SK-N-MC (cell line): ENCODE data around the gene ESR1.
A peak's percentile ranks its signal among the peaks of the same experiment; 100 is the strongest.
"Not testable (repeated sequence)": the region's sequence is repeated elsewhere in the genome, so short reads cannot be mapped to it uniquely, and the experiment has no call there.

Experiments
- DNase-seq: peaks from one replicate; pipeline ENCODE4 v3.0.0-alpha.2; 2011; ENCODE audit warnings: low read depth, low spot score
- H3K27ac ChIP-seq: fragments of 200-600 bp; sonication (generic); 2 replicates; pipeline ENCODE4 v1.5.1; 2016; ENCODE audit warnings: mixed run types
- H3K36me3 ChIP-seq: fragments of 200-600 bp; sonication (generic); 2 replicates; pipeline ENCODE4 v1.6.1; 2017; ENCODE audit warnings: antibody characterized with exemption, low read length, mixed read lengths; ENCODE audit not compliant: insufficient read depth
- H3K4me3 ChIP-seq: fragments of 200-600 bp; sonication (generic); 2 replicates; pipeline ENCODE4 v1.5.1; 2016
- H3K9ac ChIP-seq: fragments of 200-600 bp; sonication (generic); 2 replicates; pipeline ENCODE4 v1.8.0; 2017; ENCODE audit warnings: mixed run types, mixed read lengths; ENCODE audit not compliant: insufficient read length
- H3K9me3 ChIP-seq: fragments of 200-600 bp; sonication (generic); 2 replicates; pipeline ENCODE4 v1.6.1; 2017; ENCODE audit warnings: low read depth, mild to moderate bottlenecking, antibody characterized with exemption, low read length, moderate library complexity, mixed read lengths
- EZH2 ChIP-seq: fragments of 200-600 bp; sonication (generic); IDR thresholded peaks from one replicate; pipeline ENCODE4 v1.6.1; 2017; ENCODE audit warnings: antibody characterized with exemption
- FOXP2 ChIP-seq: optimal IDR thresholded peaks from 2 replicates; pipeline ENCODE3; 2011; ENCODE audit warnings: mild to moderate bottlenecking, moderate library complexity; ENCODE audit not compliant: insufficient read depth; ENCODE audit errors: extremely low read length, control extremely low read depth
- POLR2AphosphoS5 ChIP-seq: IDR thresholded peaks from 2 replicates; pipeline ENCODE4 v1.6.1; 2012; ENCODE audit warnings: mild to moderate bottlenecking, low read depth, low read length, borderline replicate concordance

The ESR1 gene

DNA sequence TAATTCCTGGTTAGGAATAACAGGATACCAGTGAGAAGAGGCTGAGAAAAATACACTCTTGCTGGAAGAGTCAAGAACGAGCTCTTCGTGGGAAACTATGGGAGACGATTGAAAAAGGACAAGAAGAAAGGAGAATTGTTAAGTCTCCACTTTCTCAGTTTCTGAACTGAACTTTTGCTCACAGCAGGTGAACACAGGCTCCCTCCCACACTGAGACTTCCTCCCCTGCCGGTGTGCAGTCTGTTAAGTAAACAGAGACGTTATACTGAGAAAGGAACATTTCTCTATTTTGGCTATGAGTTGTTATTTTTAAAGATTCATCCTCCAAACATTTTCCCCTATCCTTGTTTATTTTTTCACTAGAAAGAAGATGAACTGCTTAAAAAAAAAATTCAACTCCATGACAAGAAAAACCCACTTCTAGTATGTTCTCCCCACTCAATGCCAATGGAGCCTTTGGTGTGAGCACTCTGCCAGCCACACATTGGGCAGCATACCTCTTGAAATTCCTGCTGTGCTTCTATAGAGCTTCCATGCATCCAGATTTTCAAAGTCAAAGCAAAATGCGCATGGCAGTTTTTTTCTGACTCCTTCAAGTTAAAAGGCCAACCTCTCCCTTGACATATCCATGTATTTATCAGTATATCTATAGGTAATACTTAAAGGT is 250.5 kb downstream of the ESR1 start:
- TF ChIP-seq FOXP2 (no peak), POLR2AphosphoS5 (no peak), EZH2 (no peak)
- no peak overlapping the region for H3K4me3 ChIP-seq
- no peak overlapping the region for H3K27ac ChIP-seq
- no peaks in the 10 kb centered on the region for H3K36me3 ChIP-seq
- H3K9me3 ChIP-seq: no peaks in the 10 kb centered on the region
- no peak overlapping the region for H3K9ac ChIP-seq
- DNase-seq: no peak

DNA sequence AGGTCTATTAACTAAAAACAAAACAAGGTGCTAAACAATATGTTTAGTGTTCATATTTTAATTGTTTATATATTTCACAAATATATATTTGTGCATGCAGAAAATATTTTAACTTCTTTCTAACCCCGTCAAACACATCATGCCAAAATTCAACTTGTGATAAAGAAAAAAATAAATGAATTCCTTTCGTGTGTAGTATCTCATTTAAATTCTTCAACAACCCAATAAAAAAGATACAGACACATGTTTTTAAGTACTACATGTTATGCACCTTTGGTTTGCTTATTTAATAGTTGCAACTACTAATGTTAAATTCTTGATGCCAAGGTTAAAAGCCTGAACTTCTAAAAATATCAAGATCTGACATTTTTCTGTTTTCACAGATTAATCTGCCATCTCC is 252.4 kb downstream of the ESR1 start:
- H3K36me3 ChIP-seq: no peaks in the 10 kb centered on the region
- H3K9me3 ChIP-seq: no peaks in the 10 kb centered on the region
- no peak for TF ChIP-seq EZH2
- no peak for TF ChIP-seq POLR2AphosphoS5
- TF ChIP-seq FOXP2: no peak

DNA sequence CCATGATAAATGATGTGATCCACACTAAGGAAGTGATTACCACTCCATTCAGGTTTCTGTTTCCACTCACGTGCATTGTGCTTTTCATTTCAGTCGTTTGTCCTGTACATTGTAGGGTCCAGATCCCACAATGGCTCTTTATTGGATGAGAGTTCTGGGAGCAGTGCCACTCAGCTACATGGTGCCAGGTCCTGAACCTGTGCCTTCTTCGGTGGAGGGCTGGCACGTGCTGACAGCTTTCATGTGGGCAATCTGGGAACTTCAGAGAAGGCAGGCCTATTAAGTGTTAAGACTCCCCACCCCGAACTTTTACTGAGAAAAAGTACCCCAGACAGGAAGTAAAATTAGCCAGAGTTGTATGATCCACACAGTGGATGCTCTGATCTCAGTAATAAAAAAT is 255.0 kb downstream of the ESR1 start:
- TF ChIP-seq POLR2AphosphoS5: no peak
- TF ChIP-seq EZH2: no peak
- TF ChIP-seq FOXP2: no peak
- DNase-seq: no peak
- Histone ChIP-seq H3K36me3 (no peaks in the 10 kb centered on the region), H3K4me3 (no peak overlapping the region), H3K27ac (no peak overlapping the region), H3K9ac (no peak overlapping the region), H3K9me3 (no peaks in the 10 kb centered on the region)

More for the DNA sequence above, 252.4 kb downstream of the ESR1 start:
- DNase-seq: no peak
- no peak overlapping the region for H3K9ac ChIP-seq
- no peak overlapping the region for H3K27ac ChIP-seq
- H3K4me3 ChIP-seq: no peak overlapping the region

DNA sequence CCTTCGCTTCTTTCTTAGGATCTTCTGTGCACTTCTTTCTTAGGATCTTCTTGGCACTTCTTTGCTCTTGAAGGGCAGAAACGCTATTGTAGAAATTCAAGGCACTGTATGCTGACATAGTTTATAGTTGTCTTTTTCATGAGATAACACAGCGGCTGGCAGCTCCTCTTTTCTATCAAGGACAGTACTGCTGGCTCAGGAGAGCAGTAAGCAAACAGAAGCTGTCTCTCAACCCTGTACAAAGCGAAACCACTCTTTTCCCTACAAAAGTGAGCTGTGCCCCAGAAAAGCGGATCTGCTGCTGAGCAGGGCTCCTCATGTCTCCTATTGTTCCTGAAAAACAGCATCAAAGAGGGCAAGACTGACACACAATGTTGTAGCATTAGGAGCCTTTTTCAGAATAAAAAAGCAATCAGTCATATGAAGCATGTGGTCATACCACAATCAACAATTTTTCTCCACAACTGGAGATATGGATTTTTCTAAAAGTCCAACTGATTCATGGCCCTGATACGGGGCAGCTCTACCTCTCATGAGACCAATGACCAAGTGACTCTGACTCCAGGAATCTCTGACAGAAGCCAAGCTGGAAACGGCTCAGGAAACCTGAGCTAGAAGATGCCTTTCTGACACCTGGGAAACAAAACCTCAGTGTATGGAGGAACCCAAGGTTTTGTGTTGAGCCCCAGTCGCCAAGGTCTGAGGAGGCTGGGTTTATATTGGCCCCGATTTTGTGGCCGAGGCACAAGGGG is 255.9 kb downstream of the ESR1 start:
- no peaks in the 10 kb centered on the region for H3K36me3 ChIP-seq
- H3K9ac ChIP-seq: no peak overlapping the region
- DNase-seq: no peak
- TF ChIP-seq POLR2AphosphoS5 (no peak), EZH2 (no peak), FOXP2 (no peak)
- no peaks in the 10 kb centered on the region for H3K9me3 ChIP-seq
- no peak overlapping the region for H3K27ac ChIP-seq
- no peak overlapping the region for H3K4me3 ChIP-seq

DNA sequence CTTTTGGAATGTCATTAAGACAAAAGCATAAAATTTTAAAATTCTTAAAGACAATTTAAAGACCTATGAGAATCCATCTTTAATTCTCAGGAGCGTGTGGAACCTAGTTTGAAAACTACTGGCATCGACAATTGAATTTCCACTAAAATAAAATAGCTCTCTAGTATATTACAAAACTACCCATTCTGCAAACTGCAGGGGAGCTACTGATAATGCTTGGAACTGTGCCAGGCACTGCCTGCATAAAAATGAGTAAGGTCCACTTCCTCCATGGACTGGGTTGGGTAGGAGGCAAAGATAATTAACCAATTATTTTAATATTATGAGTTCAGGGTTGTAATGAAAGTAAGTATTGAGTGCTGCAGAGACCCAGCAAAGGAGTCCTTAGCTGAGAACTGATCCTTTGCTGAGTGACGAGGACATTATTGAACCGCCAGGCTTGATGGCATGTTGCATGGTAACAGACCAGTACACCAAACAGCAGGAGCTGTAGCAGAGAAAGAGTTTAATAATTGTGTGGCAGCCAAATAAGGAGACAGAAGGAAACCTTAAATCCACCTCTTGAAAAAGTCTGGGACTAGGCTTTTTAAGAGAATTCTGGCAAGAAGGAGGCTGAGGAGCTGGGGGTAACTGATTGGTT is 261.3 kb downstream of the ESR1 start:
- peak; percentile 14 for DNase-seq
- no peak for TF ChIP-seq FOXP2
- TF ChIP-seq POLR2AphosphoS5: no peak
- TF ChIP-seq EZH2: no peak
- no peaks in the 10 kb centered on the region for H3K9me3 ChIP-seq
- no peak overlapping the region for H3K9ac ChIP-seq
- no peak overlapping the region for H3K27ac ChIP-seq
- no peak overlapping the region for H3K4me3 ChIP-seq
- H3K36me3 ChIP-seq: no peaks in the 10 kb centered on the region

DNA sequence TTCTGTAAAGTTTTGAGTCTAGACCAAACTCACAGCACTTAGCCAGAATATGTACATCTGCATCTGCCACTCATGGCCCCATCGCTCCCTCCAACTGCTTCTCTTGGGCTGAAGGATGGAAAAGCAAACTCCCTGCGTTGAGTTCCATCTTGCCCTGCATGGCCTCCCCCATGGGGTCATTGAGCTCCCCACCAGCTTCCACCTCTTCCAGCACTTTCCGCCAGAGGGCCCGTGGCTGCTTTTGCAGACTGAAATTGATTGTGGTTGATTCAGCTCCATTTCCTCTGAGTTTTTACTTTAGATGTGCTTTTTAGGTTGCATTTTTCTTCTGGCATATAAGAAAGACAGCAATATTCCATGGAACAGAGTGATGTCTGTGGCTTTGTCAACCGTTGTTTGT is 263.1 kb downstream of the ESR1 start:
- no peak overlapping the region for H3K27ac ChIP-seq

DNA sequence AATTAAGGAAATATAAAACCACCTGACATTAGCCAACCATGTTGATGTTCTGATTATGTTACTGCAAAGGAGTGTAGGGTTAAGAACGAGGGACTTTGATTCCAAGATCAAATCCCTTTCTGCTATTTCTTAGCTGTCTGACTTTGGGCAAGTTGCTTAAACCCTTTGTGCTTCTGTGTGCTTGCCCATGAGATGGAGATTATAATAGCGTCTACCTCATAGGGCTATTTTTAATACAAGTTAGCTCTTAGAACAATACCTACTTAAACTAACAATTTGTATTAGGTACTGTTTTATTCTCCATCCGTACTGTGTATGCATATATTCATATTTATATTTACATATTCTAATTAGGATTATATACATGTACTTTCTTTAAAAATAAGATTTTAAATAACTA is 263.8 kb downstream of the ESR1 start:
- H3K9me3 ChIP-seq: no peaks in the 10 kb centered on the region

More for the DNA sequence above, 263.1 kb downstream of the ESR1 start:
- TF ChIP-seq FOXP2 (no peak), POLR2AphosphoS5 (no peak), EZH2 (no peak)
- no peak overlapping the region for H3K4me3 ChIP-seq
- DNase-seq: no peak
- H3K9ac ChIP-seq: no peak overlapping the region
- H3K9me3 ChIP-seq: no peaks in the 10 kb centered on the region
- no peaks in the 10 kb centered on the region for H3K36me3 ChIP-seq

DNA sequence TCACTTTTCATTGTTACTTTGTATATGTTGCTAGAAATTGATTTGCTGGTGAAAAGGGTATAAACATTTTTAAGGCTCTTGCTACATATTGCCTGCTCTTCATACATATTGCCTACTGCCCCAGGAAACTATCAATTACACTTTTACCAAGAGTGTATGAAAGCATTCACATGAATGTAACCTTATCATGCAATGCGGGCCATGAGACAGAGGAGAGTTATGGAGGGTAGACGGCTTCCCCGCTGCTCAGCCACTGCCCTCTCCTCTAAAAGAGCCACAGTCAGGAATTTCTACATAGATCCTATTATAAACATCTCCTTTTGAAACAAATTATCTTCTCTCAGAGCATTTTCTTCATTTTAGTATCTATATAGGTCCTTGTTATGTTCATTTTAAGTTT is 264.4 kb downstream of the ESR1 start:
- no peak overlapping the region for H3K9ac ChIP-seq
- DNase-seq: no peak
- no peaks in the 10 kb centered on the region for H3K9me3 ChIP-seq
- no peak overlapping the region for H3K4me3 ChIP-seq
- no peak overlapping the region for H3K27ac ChIP-seq
- TF ChIP-seq POLR2AphosphoS5: no peak
- TF ChIP-seq FOXP2: no peak
- no peak for TF ChIP-seq EZH2
- H3K36me3 ChIP-seq: no peaks in the 10 kb centered on the region

More for the DNA sequence above, 263.8 kb downstream of the ESR1 start:
- no peak for DNase-seq
- Histone ChIP-seq H3K9ac (no peak overlapping the region), H3K36me3 (no peaks in the 10 kb centered on the region), H3K4me3 (no peak overlapping the region), H3K27ac (no peak overlapping the region)
- TF ChIP-seq POLR2AphosphoS5: no peak
- TF ChIP-seq FOXP2: no peak
- no peak for TF ChIP-seq EZH2

DNA sequence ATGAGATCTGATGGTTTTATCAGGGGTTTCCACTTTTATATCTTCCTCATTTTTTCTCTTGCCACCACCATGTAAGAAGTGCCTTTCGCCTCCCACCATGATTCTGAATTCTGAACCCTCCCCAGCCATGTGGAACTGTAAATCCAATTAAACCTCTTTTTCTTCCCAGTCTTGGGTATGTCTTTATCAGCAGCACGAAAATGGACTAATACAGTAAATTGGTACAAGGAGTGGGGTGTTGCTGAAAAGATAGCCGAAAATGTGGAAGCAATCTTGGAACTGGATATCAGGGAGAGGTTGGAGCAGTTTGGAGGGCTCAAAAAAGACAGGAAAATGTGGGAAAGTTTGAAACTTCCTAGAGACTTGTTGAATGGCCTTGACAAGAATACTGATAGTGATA is 268.8 kb downstream of the ESR1 start:
- not testable (repeated sequence) for H3K9me3 ChIP-seq, H3K4me3 ChIP-seq, H3K9ac ChIP-seq, H3K36me3 ChIP-seq, H3K27ac ChIP-seq, DNase-seq
